ENCODE results near the gene USP31.
A peak's percentile ranks its signal among the peaks of the same experiment; 100 is the strongest.
"Not testable (repeated sequence)": the region's sequence is repeated elsewhere in the genome, so short reads cannot be mapped to it uniquely, and the experiment has no call there.

USP31 gene

GRCh38 chr16:23096450-23096849 is 52.8 kb downstream of the USP31 start:
- not testable (repeated sequence) for DNase-seq (ENCODE audit: low read depth)

GRCh38 chr16:23094136-23094535 is 55.1 kb downstream of the USP31 start:
- not testable (repeated sequence) for DNase-seq (ENCODE audit: low read depth)

- DNase-seq (ENCODE audit: low read depth), result no peak
These were observed 56.5 kb downstream of the USP31 start for GRCh38 chr16:23092801-23093117.

GRCh38 chr16:23092072-23092800 is 57.0 kb downstream of the USP31 start:
- no peak for DNase-seq (ENCODE audit: low read depth)

- DNase-seq (ENCODE audit: low read depth), result no peak
These were observed 60.1 kb downstream of the USP31 start for GRCh38 chr16:23089111-23089510.

GRCh38 chr16:23088018-23088417 is 61.2 kb downstream of the USP31 start:
- no peak for DNase-seq (ENCODE audit: low read depth)

- DNase-seq (ENCODE audit: low read depth), result no peak
These were observed 63.3 kb downstream of the USP31 start for GRCh38 chr16:23085949-23086348.

GRCh38 chr16:23082161-23082788 is 67.0 kb downstream of the USP31 start:
- no peak for DNase-seq (ENCODE audit: low read depth)

GRCh38 chr16:23081675-23082119 is 67.6 kb downstream of the USP31 start:
- no peak for DNase-seq (ENCODE audit: low read depth)

- DNase-seq (ENCODE audit: low read depth), result no peak
These were observed 68.5 kb downstream of the USP31 start for GRCh38 chr16:23080747-23081146.

GRCh38 chr16:23080329-23080728 is 68.9 kb downstream of the USP31 start:
- DNase-seq (ENCODE audit: low read depth), result no peak

GRCh38 chr16:23079675-23080301 is 69.5 kb downstream of the USP31 start:
- no peak for DNase-seq (ENCODE audit: low read depth)

- no peak for DNase-seq (ENCODE audit: low read depth)
These were observed 74.8 kb downstream of the USP31 start for GRCh38 chr16:23074423-23074822.

GRCh38 chr16:23072769-23073549 is 76.3 kb downstream of the USP31 start:
- DNase-seq (ENCODE audit: low read depth), result no peak

GRCh38 chr16:23072084-23072599 is 77.1 kb downstream of the USP31 start:
- peak; percentile 15 for DNase-seq (ENCODE audit: low read depth)

- no peak for DNase-seq (ENCODE audit: low read depth)
These were observed 77.8 kb downstream of the USP31 start for GRCh38 chr16:23071196-23072083.

GRCh38 chr16:23069844-23070243 is 79.4 kb downstream of the USP31 start:
- DNase-seq (ENCODE audit: low read depth), result no peak

- no peak for DNase-seq (ENCODE audit: low read depth)
These were observed 81.0 kb downstream of the USP31 start for GRCh38 chr16:23068079-23068736.

- no peak for DNase-seq (ENCODE audit: low read depth)
These were observed 82.6 kb downstream of the USP31 start for GRCh38 chr16:23066676-23067075.

GRCh38 chr16:23064639-23065038 is 84.6 kb downstream of the USP31 start:
- DNase-seq (ENCODE audit: low read depth), result peak; percentile 80

- DNase-seq (ENCODE audit: low read depth), result no peak
These were observed 86.7 kb downstream of the USP31 start for GRCh38 chr16:23062524-23062923.
